ENCODE results near the gene NAP1L4.

- TF ChIP-seq CTCF (IDR thresholded peaks at IDR 0.05) (no peak), POLR2A (IDR thresholded peaks at IDR 0.05) (no peak)
These were observed 17.4 kb upstream of the NAP1L4 start for GRCh38 chr11:3009481-3009880.

Data from lower leg skin (tissue), 3 donors.